HCT116 (cell line): ENCODE results near the gene BIN2. TPM values are rescaled to one million over a fixed set of nuclear protein-coding genes. Genes with fewer than 3 reads are reported as not detected.
"Not testable (repeated sequence)": the region's sequence is repeated elsewhere in the genome, so short reads cannot be mapped to it uniquely, and the experiment has no call there.

Source experiments
- ATAC-seq: fragments of 200-7000 bp; cut with Tn5 transposase; 2 replicates; pipeline ENCODE4 v1.9.1; 2020; ENCODE audit warnings: mild to moderate bottlenecking, moderate library complexity
- BruUV-seq: library from RNA; stranded (reverse); fragments of 400-500 nt; replicated peaks from 2 replicates; lab custom pipeline; 2021; lab: Mats Ljungman, UMichigan
- CTCF ChIA-PET: fragments of 300-600 bp; sonication (Branson Sonifier 250); formaldehyde crosslinking; loops from one replicate; lab custom pipeline; 2021; ENCODE audit warnings: antibody characterized with exemption; lab: Charles Lee
- POLR2A ChIA-PET: fragments of 300-600, 350-600 bp; sonication (Branson Sonifier 250); formaldehyde crosslinking; loops from one replicate; lab custom pipeline; 2021; ENCODE audit warnings: antibody characterized with exemption; lab: Charles Lee
- RAD21 ChIA-PET, 2 experiments: fragments of 300-600 bp; sonication (Branson Sonifier 250); formaldehyde crosslinking; loops; one replicate each; lab custom pipeline; 2023; ENCODE audit warnings: low total read pairs in 2 of 2; ENCODE audit not compliant: uncharacterized antibody in 2 of 2, unreplicated experiment in 2 of 2, low non-redundant PET in 1 of 2; lab: Charles Lee
- DNase-seq: peaks from one replicate; pipeline ENCODE4 v3.0.0-alpha.2; 2010; ENCODE audit warnings: low read depth, low spot score
- H2AFZ ChIP-seq: fragments of 200-600 bp; shearing (Covaris generic), sonication (generic); 2 replicates; pipeline ENCODE4 v1.6.1; 2017; ENCODE audit warnings: low read depth, mixed run types, mixed read lengths, antibody characterized with exemption, low read length; ENCODE audit not compliant: poor library complexity, severe bottlenecking
- H3K27ac ChIP-seq: 2 replicates; pipeline ENCODE4 v1.5.1; 2012; ENCODE audit warnings: low read depth, low read length
- H3K27me3 ChIP-seq: fragments of 200-600 bp; sonication (generic); 2 replicates; pipeline ENCODE4 v1.6.1; 2016; ENCODE audit warnings: mixed run types, low read length, mixed read lengths; ENCODE audit not compliant: insufficient read depth
- H3K36me3 ChIP-seq, 2 experiments: fragments of 200-500 bp in 1 of 2; fragments of 200-600 bp in 1 of 2; sonication (Bioruptor generic) in 1 of 2; sonication (generic) in 1 of 2; 2 replicates each; pipeline versions ENCODE4 v1.5.1 to v1.6.1; 2014 to 2016; ENCODE audit warnings: low read length in 2 of 2, inconsistent platforms in 1 of 2, mixed read lengths in 1 of 2, mixed run types in 1 of 2; ENCODE audit not compliant: insufficient read depth in 2 of 2, control insufficient read depth in 1 of 2
- H3K4me1 ChIP-seq, 2 experiments: fragments of 200-600 bp in 1 of 2; sonication (generic) in 1 of 2; 2 replicates each; pipeline versions ENCODE4 v1.5.1 to v1.6.1; 2012 to 2017; ENCODE audit warnings: low read length in 2 of 2, inconsistent platforms in 1 of 2, mild to moderate bottlenecking in 1 of 2, mixed read lengths in 1 of 2, mixed run types in 1 of 2, moderate library complexity in 1 of 2; ENCODE audit not compliant: insufficient read depth in 2 of 2, control insufficient read depth in 1 of 2
- H3K4me2 ChIP-seq: fragments of 200-600 bp; sonication (generic); 2 replicates; pipeline ENCODE4 v1.6.1; 2017; ENCODE audit warnings: mixed run types, low read length, mixed read lengths
- H3K4me3 ChIP-seq, 2 experiments: fragments of 200-600 bp in 1 of 2; sonication (generic) in 1 of 2; replicated peaks in 1 of 2; 2 replicates each; pipeline ENCODE4 v1.5.1; 2011 to 2016; ENCODE audit warnings: low read length in 2 of 2, control low read depth in 1 of 2, low read depth in 1 of 2, mild to moderate bottlenecking in 1 of 2, mixed read lengths in 1 of 2, mixed run types in 1 of 2
- H3K79me2 ChIP-seq: fragments of 200-600 bp; sonication (generic); 2 replicates; pipeline ENCODE4 v1.6.1; 2017; ENCODE audit warnings: mild to moderate bottlenecking, mixed run types, low read length, moderate library complexity, mixed read lengths; ENCODE audit not compliant: insufficient read depth
- H3K9ac ChIP-seq: fragments of 200-600 bp; sonication (generic); 2 replicates; pipeline ENCODE4 v1.6.1; 2016; ENCODE audit warnings: low read length, mixed read lengths
- H3K9me2 ChIP-seq: fragments of 200-600 bp; sonication (generic), shearing (Covaris generic); 2 replicates; pipeline ENCODE4 v1.6.1; 2017; ENCODE audit warnings: mixed run types, mild to moderate bottlenecking, moderate library complexity; ENCODE audit not compliant: insufficient read depth
- H3K9me3 ChIP-seq, 2 experiments: fragments of 200-500 bp in 1 of 2; fragments of 200-600 bp in 1 of 2; sonication (Bioruptor generic) in 1 of 2; sonication (generic) in 1 of 2; 2 replicates each; pipeline ENCODE4 v1.6.1; 2014 to 2017; ENCODE audit warnings: low read length in 2 of 2, mixed read lengths in 2 of 2, inconsistent platforms in 1 of 2, low read depth in 1 of 2, mild to moderate bottlenecking in 1 of 2, mixed run types in 1 of 2, moderate library complexity in 1 of 2; ENCODE audit not compliant: control insufficient read depth in 1 of 2, insufficient read depth in 1 of 2
- H4K20me1 ChIP-seq: fragments of 200-600 bp; sonication (generic), shearing (Covaris generic); 2 replicates; pipeline ENCODE4 v1.6.1; 2017; ENCODE audit warnings: mixed run types, mild to moderate bottlenecking, moderate library complexity; ENCODE audit not compliant: insufficient read depth
- EGR1 ChIP-seq: IDR thresholded peaks from 2 replicates; pipeline ENCODE4 v1.6.1; 2012; ENCODE audit warnings: low read depth
- ELF1 ChIP-seq: IDR thresholded peaks from 2 replicates; pipeline ENCODE4 v1.6.1; 2012; ENCODE audit warnings: low read depth, borderline replicate concordance
- EZH2 ChIP-seq: fragments of 200-600 bp; sonication (generic); IDR thresholded peaks from 2 replicates; pipeline ENCODE4 v1.6.1; 2017; ENCODE audit warnings: antibody characterized with exemption, mixed run types
- EZH2phosphoT487 ChIP-seq: fragments of 200-600 bp; IDR thresholded peaks from 2 replicates; pipeline ENCODE4 v1.6.1; 2018; ENCODE audit warnings: antibody characterized with exemption, borderline replicate concordance
- JUND ChIP-seq: IDR thresholded peaks from 2 replicates; pipeline ENCODE4 v1.6.1; 2012
- MAX ChIP-seq: IDR thresholded peaks from 2 replicates; pipeline ENCODE4 v1.6.1; 2012
- POLR2A ChIP-seq: IDR thresholded peaks from 2 replicates; pipeline ENCODE4 v1.7.0; 2011; ENCODE audit warnings: borderline replicate concordance; ENCODE audit not compliant: insufficient read depth, insufficient read length; ENCODE audit errors: extremely low read depth
- RAD21 ChIP-seq: IDR thresholded peaks from 2 replicates; pipeline ENCODE4 v1.6.1; 2012; ENCODE audit warnings: low read depth, mild to moderate bottlenecking
- SIN3A ChIP-seq: IDR thresholded peaks from 2 replicates; pipeline ENCODE4 v1.6.1; 2012; ENCODE audit warnings: low read depth
- SP1 ChIP-seq: IDR thresholded peaks from 2 replicates; pipeline ENCODE4 v1.6.1; 2012; ENCODE audit warnings: low read depth
- SRF ChIP-seq: IDR thresholded peaks from 2 replicates; pipeline ENCODE4 v1.6.1; 2012; ENCODE audit warnings: low read depth
- TCF7L2 ChIP-seq: IDR thresholded peaks from 2 replicates; pipeline ENCODE4 v1.7.0; 2011; ENCODE audit warnings: borderline replicate concordance, inconsistent platforms; ENCODE audit not compliant: insufficient read depth, insufficient read length; ENCODE audit errors: extremely low read depth
- YY1 ChIP-seq: IDR thresholded peaks from 2 replicates; pipeline ENCODE4 v1.6.1; 2011; ENCODE audit warnings: low read length, low read depth, moderate library complexity, mild to moderate bottlenecking; ENCODE audit not compliant: insufficient replicate concordance; ENCODE audit errors: extremely low read depth
- ZFX ChIP-seq: fragments of 450-650 bp; IDR thresholded peaks from 2 replicates; pipeline ENCODE4 v1.6.1; 2017
- intact Hi-C: fragments of 100-400 bp; cut with micrococcal nuclease; formaldehyde crosslinking; loops from 2 replicates; pipeline ENCODE4 v1.10.0; 2022
- total RNA-seq: library from RNA; stranded (reverse); gene quantifications from one replicate; pipeline ENCODE4 v1.2.1, GENCODE V29; 2021; ENCODE audit not compliant: unreplicated experiment
- TF ChIP-seq, protein P1 (sequence below), 3 experiments: fragments of 200-600 bp in 1 of 3; sonication (generic) in 1 of 3; IDR thresholded peaks in 2 of 3; conservative IDR thresholded peaks in 1 of 3; 2 replicates each; pipeline ENCODE4 v1.5.1; 2012 to 2017; ENCODE audit warnings: low read depth in 2 of 3, low read length in 2 of 3, antibody characterized with exemption in 1 of 3, borderline replicate concordance in 1 of 3, control low read depth in 1 of 3, mild to moderate bottlenecking in 1 of 3, mixed read lengths in 1 of 3, mixed run types in 1 of 3, moderate library complexity in 1 of 3; ENCODE audit not compliant: insufficient read depth in 1 of 3

The BIN2 gene
- total RNA-seq, 1 experiment from 2014 or later: 0.22 TPM

DNA sequence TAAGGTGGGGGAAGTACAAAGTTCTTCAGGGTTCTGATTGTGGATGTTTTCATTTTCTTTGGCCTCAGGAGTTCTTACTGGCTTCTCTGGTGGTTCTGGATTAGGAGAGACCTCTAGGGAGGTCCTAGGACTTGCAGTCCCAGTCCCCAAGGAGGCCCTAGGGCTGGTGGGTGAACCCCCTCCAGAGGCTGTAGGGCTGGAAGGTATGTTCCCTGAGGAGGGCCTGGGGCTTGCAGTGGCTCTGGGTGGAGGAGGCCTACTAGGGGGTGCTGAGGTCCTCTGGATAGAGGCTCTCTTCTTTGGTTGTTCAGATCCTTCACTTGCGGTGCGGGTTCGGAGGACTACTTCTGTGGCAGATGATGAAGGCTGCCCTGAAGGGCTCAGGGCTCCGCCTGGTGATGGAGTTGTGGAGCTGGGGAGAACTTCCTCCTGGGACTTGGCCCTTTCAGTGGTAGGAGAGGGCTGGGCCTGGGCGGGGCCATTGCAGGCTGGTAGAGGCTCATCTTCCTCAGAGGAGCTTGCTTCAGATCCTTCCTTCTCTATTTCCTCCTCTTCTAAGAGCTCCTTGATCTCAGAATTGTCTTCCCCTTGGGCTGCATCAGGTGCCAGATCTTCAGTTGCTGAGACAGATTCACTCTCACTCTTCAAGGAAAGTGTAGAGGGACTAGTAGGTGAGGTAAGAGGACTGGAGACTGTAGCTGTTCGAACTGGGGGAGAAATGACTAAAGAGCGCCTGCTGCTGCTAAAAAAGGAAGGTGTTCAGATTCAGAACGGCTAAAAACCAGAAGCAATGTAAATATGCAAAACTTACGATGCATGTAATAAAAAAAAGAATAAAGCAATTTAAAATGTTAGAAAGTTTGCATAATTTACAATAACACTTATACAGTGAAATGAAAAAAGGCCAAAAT, 32.1 kb downstream of the BIN2 start:
- H3K27ac ChIP-seq, intact Hi-C loops, BruUV-seq, RAD21 ChIA-PET, H3K36me3 ChIP-seq, POLR2A ChIA-PET, H3K27me3 ChIP-seq, H3K4me2 ChIP-seq, H3K9me3 ChIP-seq, H3K4me3 ChIP-seq, H3K79me2 ChIP-seq, H2AFZ ChIP-seq, H3K9ac ChIP-seq, H3K9me2 ChIP-seq, DNase-seq, H4K20me1 ChIP-seq: not testable (repeated sequence)
- peak; percentile 86 for ATAC-seq
- peaks cover 4 to 12% of the 10 kb centered on the region in 2 experiments for H3K4me1 ChIP-seq
- TF ChIP-seq, protein P1, sequence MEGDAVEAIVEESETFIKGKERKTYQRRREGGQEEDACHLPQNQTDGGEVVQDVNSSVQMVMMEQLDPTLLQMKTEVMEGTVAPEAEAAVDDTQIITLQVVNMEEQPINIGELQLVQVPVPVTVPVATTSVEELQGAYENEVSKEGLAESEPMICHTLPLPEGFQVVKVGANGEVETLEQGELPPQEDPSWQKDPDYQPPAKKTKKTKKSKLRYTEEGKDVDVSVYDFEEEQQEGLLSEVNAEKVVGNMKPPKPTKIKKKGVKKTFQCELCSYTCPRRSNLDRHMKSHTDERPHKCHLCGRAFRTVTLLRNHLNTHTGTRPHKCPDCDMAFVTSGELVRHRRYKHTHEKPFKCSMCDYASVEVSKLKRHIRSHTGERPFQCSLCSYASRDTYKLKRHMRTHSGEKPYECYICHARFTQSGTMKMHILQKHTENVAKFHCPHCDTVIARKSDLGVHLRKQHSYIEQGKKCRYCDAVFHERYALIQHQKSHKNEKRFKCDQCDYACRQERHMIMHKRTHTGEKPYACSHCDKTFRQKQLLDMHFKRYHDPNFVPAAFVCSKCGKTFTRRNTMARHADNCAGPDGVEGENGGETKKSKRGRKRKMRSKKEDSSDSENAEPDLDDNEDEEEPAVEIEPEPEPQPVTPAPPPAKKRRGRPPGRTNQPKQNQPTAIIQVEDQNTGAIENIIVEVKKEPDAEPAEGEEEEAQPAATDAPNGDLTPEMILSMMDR (IDR thresholded peaks at IDR 0.05 in 2 of 3, conservative IDR thresholded peaks at IDR 0.05 in 1 of 3; ENCODE audit: borderline replicate concordance in 1 of 3, insufficient read depth in 1 of 3, low read depth in 2 of 3, low read length in 2 of 3): 0 out of 6 replicates have a peak, but pooled peaks of 1 of the 3 experiments have one; percentile 12
- peak; percentile 32; the same call in 1 of the 2 replicates for TF ChIP-seq RAD21
- CTCF ChIA-PET: interaction anchor here (1.0 kb wide), 1 partner anchor 49 kb away, joined by 3 read pairs; no protein-coding TSS in a partner anchor

GRCh38 chr12:51285843-51286242, 38.1 kb downstream of the BIN2 start:
- Histone ChIP-seq H3K4me2 (no peak overlapping the region), H3K36me3 (no peaks in the 10 kb centered on the region), H3K9me2 (no peaks in the 10 kb centered on the region), H3K4me1 (peaks cover 0 to 6% of the 10 kb centered on the region in 2 experiments; a peak in 1 of 4 replicates), H4K20me1 (no peaks in the 10 kb centered on the region), H3K27me3 (no peaks in the 10 kb centered on the region), H3K9me3 (no peaks in the 10 kb centered on the region), H3K27ac (no peak overlapping the region), H3K4me3 (no peak overlapping the region), H2AFZ (no peak overlapping the region), H3K9ac (no peak overlapping the region), H3K79me2 (no peaks in the 10 kb centered on the region)
- ChIA-PET RAD21 (no interaction called here), CTCF (no interaction called here), POLR2A (no interaction called here)
- BruUV-seq: no TSS peak
- no peak for ATAC-seq
- intact Hi-C loops: no loop called here
- no peak for DNase-seq
- TF ChIP-seq ZFX: no peak
- no peak for TF ChIP-seq MAX
- no peak for TF ChIP-seq SRF
- no peak for TF ChIP-seq SP1
- TF ChIP-seq ELF1: no peak
- no peak for TF ChIP-seq JUND
- TF ChIP-seq TCF7L2: no peak
- TF ChIP-seq SIN3A: no peak
- TF ChIP-seq EZH2phosphoT487: no peak
- TF ChIP-seq YY1: no peak
- no peak for TF ChIP-seq EGR1
- no peak for TF ChIP-seq EZH2
- TF ChIP-seq, protein P1 (IDR thresholded peaks at IDR 0.05 in 2 of 3, conservative IDR thresholded peaks at IDR 0.05 in 1 of 3; ENCODE audit: borderline replicate concordance in 1 of 3, insufficient read depth in 1 of 3, low read depth in 2 of 3, low read length in 2 of 3): no peak
- TF ChIP-seq POLR2A: no peak
